Astrocyte (in vitro differentiated cells and primary cell): ENCODE results near the gene ZFYVE28. TPM values are rescaled to one million over a fixed set of nuclear protein-coding genes. Genes with fewer than 3 reads are reported as not detected.

ENCODE experiments used
- DNase-seq: peaks from one replicate; pipeline ENCODE4 v3.0.0-alpha.2; 2010; ENCODE audit warnings: low read depth
- FAIRE-seq: peaks from 2 replicates; lab custom pipeline; 2011; peaks lifted over from hg19 to GRCh38; lab: Jason Lieb, UNC
- H2AFZ ChIP-seq: 2 replicates; pipeline ENCODE4 v1.6.0; 2012; ENCODE audit warnings: low read depth, low read length, inconsistent platforms
- H3K27ac ChIP-seq: 2 replicates; pipeline ENCODE4 v1.5.1; 2011; ENCODE audit warnings: low read depth, low read length, inconsistent platforms
- H3K27me3 ChIP-seq: 2 replicates; pipeline ENCODE4 v1.6.0; 2011; ENCODE audit warnings: low read length, inconsistent platforms; ENCODE audit not compliant: insufficient read depth
- H3K36me3 ChIP-seq: 2 replicates; pipeline ENCODE4 v1.5.1; 2011; ENCODE audit warnings: low read length, inconsistent platforms; ENCODE audit not compliant: insufficient read depth
- H3K4me1 ChIP-seq: 2 replicates; pipeline ENCODE4 v1.5.1; 2011; ENCODE audit warnings: low read length, inconsistent platforms; ENCODE audit not compliant: insufficient read depth
- H3K4me2 ChIP-seq: 2 replicates; pipeline ENCODE4 v1.6.0; 2012; ENCODE audit warnings: low read length, inconsistent platforms
- H3K4me3 ChIP-seq: 2 replicates; pipeline ENCODE4 v1.5.1; 2011; ENCODE audit warnings: low read depth, mild to moderate bottlenecking, low read length, inconsistent platforms; ENCODE audit not compliant: insufficient read depth
- H3K79me2 ChIP-seq: 2 replicates; pipeline ENCODE4 v1.6.0; 2012; ENCODE audit warnings: mild to moderate bottlenecking, low read length, inconsistent platforms; ENCODE audit not compliant: insufficient read depth
- H3K9ac ChIP-seq: 2 replicates; pipeline ENCODE4 v1.6.0; 2012; ENCODE audit warnings: mild to moderate bottlenecking, low read length, inconsistent platforms
- H3K9me3 ChIP-seq: 2 replicates; pipeline ENCODE4 v1.5.1; 2012; ENCODE audit warnings: low read depth, mild to moderate bottlenecking, low read length, inconsistent platforms; ENCODE audit not compliant: insufficient read depth
- H4K20me1 ChIP-seq: 2 replicates; pipeline ENCODE4 v1.6.0; 2012; ENCODE audit warnings: low read length, inconsistent platforms; ENCODE audit not compliant: insufficient read depth
- H3K27ac Mint-ChIP-seq: one replicate; pipeline ENCODE4 v1.8.0; 2021; ENCODE audit warnings: mild to moderate bottlenecking, mixed read lengths; ENCODE audit not compliant: unreplicated experiment
- H3K27me3 Mint-ChIP-seq: one replicate; pipeline ENCODE4 v1.8.0; 2021; ENCODE audit warnings: low read depth, mixed read lengths; ENCODE audit not compliant: unreplicated experiment
- H3K36me3 Mint-ChIP-seq: one replicate; pipeline ENCODE4 v1.8.0; 2021; ENCODE audit warnings: low read depth, mixed read lengths; ENCODE audit not compliant: unreplicated experiment
- H3K4me1 Mint-ChIP-seq: one replicate; pipeline ENCODE4 v1.8.0; 2021; ENCODE audit warnings: low read depth, mixed read lengths; ENCODE audit not compliant: unreplicated experiment
- H3K4me3 Mint-ChIP-seq: one replicate; pipeline ENCODE4 v1.8.0; 2021; ENCODE audit warnings: mild to moderate bottlenecking, moderate library complexity, mixed read lengths; ENCODE audit not compliant: unreplicated experiment
- H3K9me3 Mint-ChIP-seq: one replicate; pipeline ENCODE4 v1.8.0; 2021; ENCODE audit warnings: mild to moderate bottlenecking, mixed read lengths; ENCODE audit not compliant: unreplicated experiment
- EZH2 ChIP-seq: IDR thresholded peaks from 2 replicates; pipeline ENCODE4 v1.6.1; 2012; ENCODE audit warnings: mild to moderate bottlenecking, low read length, inconsistent platforms; ENCODE audit not compliant: insufficient read depth
- total RNA-seq: library from RNA; stranded (reverse); gene quantifications from 2 replicates; pipeline ENCODE4 v1.2.1, GENCODE V29; 2021
- TF ChIP-seq, protein P1 (sequence below): IDR thresholded peaks from 2 replicates; pipeline ENCODE4 v1.5.1; 2011; ENCODE audit warnings: low read depth, mild to moderate bottlenecking, inconsistent platforms, low read length, moderate library complexity; ENCODE audit not compliant: insufficient read depth

ZFYVE28 gene
- total RNA-seq, 1 donor from 2014 or later, result 0.68 TPM

DNA sequence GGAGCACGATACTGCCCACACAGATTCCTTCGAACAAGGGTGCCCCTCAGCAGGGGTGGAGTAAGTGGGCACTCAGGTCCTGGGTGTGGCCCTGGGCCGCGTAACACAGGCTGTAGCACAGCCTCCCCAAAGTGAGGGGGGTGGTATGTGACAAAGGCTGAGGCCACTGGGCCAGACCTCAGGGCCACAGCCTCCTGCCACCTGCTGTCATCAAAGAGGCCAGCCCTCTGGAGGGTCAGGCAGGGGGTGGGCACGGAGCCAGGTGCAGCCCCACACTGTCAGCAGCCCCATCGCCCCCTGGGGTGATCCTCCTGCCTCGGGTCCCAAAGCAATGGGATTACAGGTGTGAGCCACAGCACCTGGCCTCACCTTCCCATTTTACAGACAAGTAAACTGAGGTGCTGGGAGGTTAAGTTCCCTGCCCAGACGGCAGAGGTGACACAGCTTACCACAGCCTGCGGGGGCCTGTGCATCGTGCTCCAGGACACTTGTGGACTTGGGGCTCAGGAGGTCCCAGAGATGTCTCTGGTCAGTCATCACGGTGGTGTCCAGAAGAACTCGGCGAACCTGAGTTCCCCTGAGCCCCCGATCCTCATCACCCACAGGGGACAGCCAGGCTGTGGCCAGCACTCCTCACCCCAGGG, 129.0 kb downstream of the ZFYVE28 start:
- H3K27ac Mint-ChIP-seq, result no peak overlapping the region
- peaks cover 5% of the 10 kb centered on the region for H3K4me1 Mint-ChIP-seq
- no peak for DNase-seq
- Histone ChIP-seq H3K9me3 (no peaks in the 10 kb centered on the region), H3K27me3 (no peaks in the 10 kb centered on the region), H3K79me2 (no peaks in the 10 kb centered on the region), H3K27ac (no peak overlapping the region), H3K36me3 (no peaks in the 10 kb centered on the region), H3K4me3 (no peak overlapping the region), H3K4me2 (no peak overlapping the region), H4K20me1 (no peaks in the 10 kb centered on the region), H3K9ac (no peak overlapping the region), H2AFZ (no peak overlapping the region), H3K4me1 (peaks cover 11% of the 10 kb centered on the region)
- TF ChIP-seq, protein P1, sequence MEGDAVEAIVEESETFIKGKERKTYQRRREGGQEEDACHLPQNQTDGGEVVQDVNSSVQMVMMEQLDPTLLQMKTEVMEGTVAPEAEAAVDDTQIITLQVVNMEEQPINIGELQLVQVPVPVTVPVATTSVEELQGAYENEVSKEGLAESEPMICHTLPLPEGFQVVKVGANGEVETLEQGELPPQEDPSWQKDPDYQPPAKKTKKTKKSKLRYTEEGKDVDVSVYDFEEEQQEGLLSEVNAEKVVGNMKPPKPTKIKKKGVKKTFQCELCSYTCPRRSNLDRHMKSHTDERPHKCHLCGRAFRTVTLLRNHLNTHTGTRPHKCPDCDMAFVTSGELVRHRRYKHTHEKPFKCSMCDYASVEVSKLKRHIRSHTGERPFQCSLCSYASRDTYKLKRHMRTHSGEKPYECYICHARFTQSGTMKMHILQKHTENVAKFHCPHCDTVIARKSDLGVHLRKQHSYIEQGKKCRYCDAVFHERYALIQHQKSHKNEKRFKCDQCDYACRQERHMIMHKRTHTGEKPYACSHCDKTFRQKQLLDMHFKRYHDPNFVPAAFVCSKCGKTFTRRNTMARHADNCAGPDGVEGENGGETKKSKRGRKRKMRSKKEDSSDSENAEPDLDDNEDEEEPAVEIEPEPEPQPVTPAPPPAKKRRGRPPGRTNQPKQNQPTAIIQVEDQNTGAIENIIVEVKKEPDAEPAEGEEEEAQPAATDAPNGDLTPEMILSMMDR, result no peak
- no peak for TF ChIP-seq EZH2
- no peak for FAIRE-seq
- H3K9me3 Mint-ChIP-seq, result peaks cover 2% of the 10 kb centered on the region
- H3K4me3 Mint-ChIP-seq, result no peak overlapping the region
- H3K27me3 Mint-ChIP-seq, result peaks cover 30% of the 10 kb centered on the region
- H3K36me3 Mint-ChIP-seq, result no peaks in the 10 kb centered on the region

DNA sequence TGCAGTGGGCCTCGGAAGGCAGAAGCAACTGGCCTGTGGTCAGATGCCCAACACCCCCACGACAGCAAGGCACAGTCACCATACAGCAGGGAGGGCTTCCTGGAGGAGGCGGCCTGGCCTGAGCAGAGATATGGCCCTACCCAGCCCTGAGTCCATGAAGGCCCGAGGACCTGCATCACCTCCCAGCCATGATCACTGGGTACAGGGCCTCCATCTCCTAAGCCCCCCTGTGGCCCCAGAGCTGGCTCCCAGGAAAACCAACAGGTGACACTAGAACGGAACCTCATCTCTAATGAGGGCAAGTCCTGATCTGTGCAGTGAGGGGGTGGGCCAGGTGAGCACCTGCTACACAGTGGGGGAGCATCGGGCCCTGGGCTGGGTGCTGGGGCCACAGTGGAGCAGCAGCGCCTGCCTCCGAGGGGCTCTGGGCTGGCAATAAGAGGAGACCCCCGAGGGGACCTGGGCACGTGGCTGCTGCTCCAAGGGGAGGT, 130.3 kb downstream of the ZFYVE28 start:
- Histone ChIP-seq H3K9ac (no peak overlapping the region), H3K4me1 (peaks cover 11% of the 10 kb centered on the region), H3K4me3 (no peak overlapping the region), H3K4me2 (no peak overlapping the region), H4K20me1 (no peaks in the 10 kb centered on the region), H2AFZ (no peak overlapping the region), H3K79me2 (no peaks in the 10 kb centered on the region), H3K27ac (no peak overlapping the region), H3K36me3 (no peaks in the 10 kb centered on the region), H3K27me3 (no peaks in the 10 kb centered on the region), H3K9me3 (no peaks in the 10 kb centered on the region)
- Mint-ChIP-seq H3K9me3 (peaks cover 2% of the 10 kb centered on the region), H3K27me3 (peaks cover 29% of the 10 kb centered on the region), H3K27ac (no peak overlapping the region), H3K4me1 (peaks cover 5% of the 10 kb centered on the region), H3K36me3 (no peaks in the 10 kb centered on the region), H3K4me3 (no peak overlapping the region)
- TF ChIP-seq, protein P1, result no peak
- no peak for TF ChIP-seq EZH2
- FAIRE-seq (no peak), DNase-seq (no peak)

DNA sequence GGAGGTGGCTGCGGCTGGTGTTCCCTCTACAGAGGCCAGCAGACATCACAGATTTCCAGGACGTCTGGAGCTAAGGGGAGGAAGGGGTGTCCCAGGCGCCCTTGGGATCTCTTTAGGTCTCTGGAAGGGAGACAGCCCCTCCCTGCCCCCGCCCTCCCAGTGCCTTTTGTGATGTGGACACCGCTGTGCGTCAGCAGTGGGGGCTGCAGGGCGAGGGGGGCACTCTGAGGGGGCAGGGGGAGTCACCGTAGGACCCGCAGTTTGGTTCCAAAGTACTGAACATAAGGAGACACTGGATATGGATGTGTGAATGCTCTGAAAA, 130.9 kb downstream of the ZFYVE28 start:
- H2AFZ ChIP-seq, result peak overlapping the region; percentile 11
- H3K4me1 ChIP-seq, result peaks cover 11% of the 10 kb centered on the region
- H3K4me2 ChIP-seq, result no peak overlapping the region
- H4K20me1 ChIP-seq, result no peaks in the 10 kb centered on the region
- H3K4me3 ChIP-seq, result no peak overlapping the region
- H3K9me3 Mint-ChIP-seq, result peaks cover under 1% of the 10 kb centered on the region
- no peak for DNase-seq
- no peak overlapping the region for H3K9ac ChIP-seq
- H3K79me2 ChIP-seq, result no peaks in the 10 kb centered on the region
- no peaks in the 10 kb centered on the region for H3K27me3 ChIP-seq
- peaks cover 23% of the 10 kb centered on the region for H3K27me3 Mint-ChIP-seq
- no peak overlapping the region for H3K4me3 Mint-ChIP-seq
- no peaks in the 10 kb centered on the region for H3K36me3 Mint-ChIP-seq
- no peaks in the 10 kb centered on the region for H3K36me3 ChIP-seq
- no peak for FAIRE-seq
- H3K27ac Mint-ChIP-seq, result no peak overlapping the region
- TF ChIP-seq, protein P1, result no peak
- TF ChIP-seq EZH2, result no peak
- H3K4me1 Mint-ChIP-seq, result peaks cover 5% of the 10 kb centered on the region
- no peaks in the 10 kb centered on the region for H3K9me3 ChIP-seq
- H3K27ac ChIP-seq, result no peak overlapping the region
